GM19467 (cell line): ENCODE results near the gene OR13C2.
"Not testable (repeated sequence)": the region's sequence is repeated elsewhere in the genome, so short reads cannot be mapped to it uniquely, and the experiment has no call there.

Experiments
- ATAC-seq: cut with Tn5 transposase; IDR thresholded peaks from one replicate; pipeline ENCODE4 v1.9.1; 2021; ENCODE audit warnings: mild to moderate bottlenecking, moderate library complexity; ENCODE audit not compliant: unreplicated experiment

OR13C2 gene

GRCh38 chr9:104605527-104605926 is at the start of gene OR13C2:
Gene OR13C2 (minus strand): TSS chr9:104605627. CDS start chr9:104605627, 0 bp downstream.
- not testable (repeated sequence) for ATAC-seq

- ATAC-seq: no peak
Measured at GRCh38 chr9:104635456-104635855, 30.0 kb upstream of the OR13C2 start.

- ATAC-seq: no peak
Measured at GRCh38 chr9:104633976-104634520, 28.6 kb upstream of the OR13C2 start.

- ATAC-seq: not testable (repeated sequence)
Measured at GRCh38 chr9:104625964-104626363, 20.5 kb upstream of the OR13C2 start.

GRCh38 chr9:104618104-104618503 is 12.7 kb upstream of the OR13C2 start, which contains the start of gene OR13C9:
Gene OR13C9 (minus strand): TSS chr9:104618204. CDS start chr9:104618204, 0 bp downstream.
- no peak for ATAC-seq

- ATAC-seq: no peak
Measured at GRCh38 chr9:104617418-104617817, 12.0 kb upstream of the OR13C2 start.

- no peak for ATAC-seq
Measured at GRCh38 chr9:104611213-104611612, 5.8 kb upstream of the OR13C2 start.

- no peak for ATAC-seq
Measured at GRCh38 chr9:104608336-104608735, 2.9 kb upstream of the OR13C2 start.

GRCh38 chr9:104606152-104606551 is 725 bp upstream of the OR13C2 start:
- ATAC-seq: no peak

- ATAC-seq: no peak
Measured at GRCh38 chr9:104604801-104605200, 626 bp downstream of the OR13C2 start.

- not testable (repeated sequence) for ATAC-seq
Measured at GRCh38 chr9:104599313-104599712, 6.1 kb downstream of the OR13C2 start, which contains the start of gene OR13C5. Gene OR13C5 (minus strand): TSS chr9:104599413. CDS start chr9:104599413, 0 bp downstream.

GRCh38 chr9:104598749-104599148 is 6.7 kb downstream of the OR13C2 start:
- not testable (repeated sequence) for ATAC-seq

GRCh38 chr9:104589626-104590025 is 15.8 kb downstream of the OR13C2 start:
- ATAC-seq: no peak

GRCh38 chr9:104586496-104587180 is 18.8 kb downstream of the OR13C2 start:
- ATAC-seq: no peak

- ATAC-seq: no peak
Measured at GRCh38 chr9:104580562-104580961, 24.9 kb downstream of the OR13C2 start.

GRCh38 chr9:104577263-104577662 is 28.2 kb downstream of the OR13C2 start:
- ATAC-seq: no peak

- no peak for ATAC-seq
Measured at GRCh38 chr9:104575456-104575855, 30.0 kb downstream of the OR13C2 start.

GRCh38 chr9:104572612-104573011 is 32.8 kb downstream of the OR13C2 start:
- no peak for ATAC-seq

- ATAC-seq: no peak
Measured at GRCh38 chr9:104568868-104569267, 36.6 kb downstream of the OR13C2 start, which contains the start of gene OR13C8. Gene OR13C8 (plus strand): TSS chr9:104569168. CDS start chr9:104569168, 0 bp downstream.

- no peak for ATAC-seq
Measured at GRCh38 chr9:104564358-104564757, 41.1 kb downstream of the OR13C2 start.

- no peak for ATAC-seq
Measured at GRCh38 chr9:104556830-104557634, 48.4 kb downstream of the OR13C2 start.
